HL-60 (cell line): ENCODE data around the gene ASTN2.

Experiments used
- DNase-seq, 2 experiments: peaks; one replicate each; pipeline ENCODE4 v3.0.0-alpha.2; 2010 to 2020; ENCODE audit warnings: low read depth in 1 of 2, low spot score in 1 of 2
- H3K27ac ChIP-seq: fragments of 250-450 bp; sonication (Bioruptor Pico); replicated peaks from 2 replicates; pipeline ENCODE4 v1.5.1; 2020; ENCODE audit warnings: mild to moderate bottlenecking, moderate library complexity
- H3K27me3 ChIP-seq: fragments of 250-450 bp; sonication (Bioruptor Pico); 2 replicates; pipeline ENCODE4 v1.5.1; 2021; ENCODE audit warnings: mild to moderate bottlenecking, moderate library complexity; ENCODE audit not compliant: insufficient read depth, poor library complexity, severe bottlenecking
- H3K4me3 ChIP-seq: replicated peaks from 2 replicates; pipeline ENCODE4 v1.5.1; 2011; ENCODE audit warnings: mild to moderate bottlenecking, control low read depth, low read length; ENCODE audit not compliant: insufficient read depth
- CTCF ChIP-seq: IDR thresholded peaks from one replicate; pipeline ENCODE4 v1.5.1; 2011; ENCODE audit warnings: low read length, control low read depth, inconsistent platforms; ENCODE audit not compliant: insufficient read depth
- GABPA ChIP-seq: IDR thresholded peaks from 2 replicates; pipeline ENCODE4 v1.6.1; 2012; ENCODE audit warnings: low read depth
- POLR2AphosphoS5 ChIP-seq: IDR thresholded peaks from 2 replicates; pipeline ENCODE4 v1.6.1; 2012; ENCODE audit warnings: low read depth
- REST ChIP-seq: IDR thresholded peaks from 2 replicates; pipeline ENCODE4 v1.6.1; 2012; ENCODE audit warnings: low read depth; ENCODE audit not compliant: insufficient replicate concordance
- SPI1 ChIP-seq: IDR thresholded peaks from 2 replicates; pipeline ENCODE4 v1.6.1; 2012; ENCODE audit warnings: low read depth, mild to moderate bottlenecking, borderline replicate concordance

The ASTN2 gene

GRCh38 chr9:116504081-116504480 lies 910.8 kb downstream of the ASTN2 start:
- H3K4me3 ChIP-seq, result no peak overlapping the region
- no peak for DNase-seq
- TF ChIP-seq CTCF, result no peak
- no peak for TF ChIP-seq SPI1
- no peak for TF ChIP-seq GABPA
- TF ChIP-seq POLR2AphosphoS5, result no peak
- no peak for TF ChIP-seq REST
- H3K27ac ChIP-seq, result no peak overlapping the region
- no peaks in the 10 kb centered on the region for H3K27me3 ChIP-seq

GRCh38 chr9:116502746-116503145 lies 912.1 kb downstream of the ASTN2 start:
- no peak overlapping the region for H3K27ac ChIP-seq
- H3K4me3 ChIP-seq, result no peak overlapping the region
- TF ChIP-seq POLR2AphosphoS5 (no peak), REST (no peak), GABPA (no peak), CTCF (no peak), SPI1 (no peak)
- H3K27me3 ChIP-seq, result no peaks in the 10 kb centered on the region
- no peak for DNase-seq

GRCh38 chr9:116501871-116502270 lies 913.0 kb downstream of the ASTN2 start:
- H3K4me3 ChIP-seq, result no peak overlapping the region
- no peak overlapping the region for H3K27ac ChIP-seq
- no peak for DNase-seq
- H3K27me3 ChIP-seq, result no peaks in the 10 kb centered on the region
- TF ChIP-seq SPI1, result no peak
- no peak for TF ChIP-seq GABPA
- no peak for TF ChIP-seq CTCF
- no peak for TF ChIP-seq POLR2AphosphoS5
- TF ChIP-seq REST, result no peak
